Tibial artery (tissue), 4 donors: Measurements from ENCODE around the gene RBM10.

Experiments
- DNase-seq, 2 donors: peaks; one replicate each; pipeline ENCODE4 v3.0.0-alpha.2; 2019
- H3K27ac ChIP-seq, 2 donors: fragments of 200-600 bp; sonication (generic) in 1 of 2; 1 replicate in 1 of 2; 2 replicates in 1 of 2; pipeline ENCODE4 v1.5.1; 2018 to 2019; ENCODE audit warnings: mild to moderate bottlenecking in 1 of 2
- H3K27me3 ChIP-seq, 2 donors: fragments of 200-600 bp; sonication (generic) in 1 of 2; one replicate each; pipeline versions ENCODE4 v1.5.1 to v1.6.0; 2016 to 2019
- H3K36me3 ChIP-seq, 3 donors: fragments of 200-600 bp; sonication (generic) in 2 of 3; one replicate each; pipeline ENCODE4 v1.5.1; 2016 to 2019; ENCODE audit warnings: mild to moderate bottlenecking in 2 of 3
- H3K4me1 ChIP-seq, 4 donors: fragments of 200-600 bp; sonication (generic) in 2 of 4; 1 replicate in 3 of 4; 2 replicates in 1 of 4; pipeline ENCODE4 v1.5.1; 2016 to 2019
- H3K4me3 ChIP-seq, 2 donors: fragments of 200-600 bp; sonication (generic) in 1 of 2; 1 replicate in 1 of 2; 2 replicates in 1 of 2; pipeline ENCODE4 v1.5.1; 2018 to 2019; ENCODE audit warnings: mild to moderate bottlenecking in 2 of 2
- H3K9me3 ChIP-seq, 3 donors: fragments of 200-600 bp; sonication (generic) in 1 of 3; one replicate each; pipeline ENCODE4 v1.5.1; 2016 to 2019
- CTCF ChIP-seq, 2 experiments: fragments of 200-600 bp in 1 of 2; fragments of 450-650 bp in 1 of 2; IDR thresholded peaks; one replicate each; pipeline ENCODE4 v1.5.1; 2017 to 2019; ENCODE audit warnings: antibody characterized with exemption in 2 of 2, mild to moderate bottlenecking in 1 of 2, moderate library complexity in 1 of 2
- intact Hi-C: fragments of 100-400 bp; cut with DNase I; formaldehyde crosslinking; loops from one replicate; pipeline ENCODE4 v1.15.0; 2023; ENCODE audit warnings: low total_unique reads

RBM10 gene

GRCh38 chrX:47198026-47198686 lies 53.1 kb downstream of the RBM10 start:
- Histone ChIP-seq H3K4me1 (peaks cover 0 to 49% (median 29%) of the 10 kb centered on the region in 4 donors), H3K4me3 (peak overlapping the region in 1 of 2 donors; percentile 7), H3K27ac (no peak overlapping the region), H3K36me3 (peaks cover 43 to 53% (median 53%) of the 10 kb centered on the region in 3 donors), H3K9me3 (no peaks in the 10 kb centered on the region), H3K27me3 (no peaks in the 10 kb centered on the region)
- DNase-seq: no peak
- no peak for TF ChIP-seq CTCF (IDR thresholded peaks at IDR 0.05)
- intact Hi-C loops: loop anchor here (10.0 kb wide), 1 partner anchor 447 kb away; no protein-coding TSS in a partner anchor

- Histone ChIP-seq H3K9me3 (no peaks in the 10 kb centered on the region), H3K36me3 (peaks cover 46 to 59% (median 58%) of the 10 kb centered on the region in 3 donors), H3K4me3 (no peak overlapping the region), H3K27ac (no peak overlapping the region), H3K4me1 (peaks cover 0 to 46% (median 29%) of the 10 kb centered on the region in 4 donors), H3K27me3 (no peaks in the 10 kb centered on the region)
- TF ChIP-seq CTCF (IDR thresholded peaks at IDR 0.05): no peak
- no peak for DNase-seq
- intact Hi-C loops: loop anchor here (10.0 kb wide), 1 partner anchor 446 kb away; no protein-coding TSS in a partner anchor
Measured at GRCh38 chrX:47198687-47199080, 53.7 kb downstream of the RBM10 start.

DNA sequence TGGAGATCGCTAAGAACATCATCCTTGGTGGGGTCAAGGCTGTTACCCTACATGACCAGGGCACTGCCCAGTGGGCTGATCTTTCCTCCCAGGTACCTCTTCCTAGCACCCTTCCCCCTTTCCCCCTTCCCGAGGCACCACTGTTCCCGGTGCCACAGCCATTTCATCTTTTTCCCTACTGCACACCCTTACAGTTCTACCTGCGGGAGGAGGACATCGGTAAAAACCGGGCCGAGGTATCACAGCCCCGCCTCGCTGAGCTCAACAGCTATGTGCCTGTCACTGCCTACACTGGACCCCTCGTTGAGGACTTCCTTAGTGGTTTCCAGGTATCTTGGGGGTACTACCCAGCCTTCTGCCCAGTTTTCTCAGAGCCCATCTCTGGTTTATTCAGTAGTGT lies 54.3 kb downstream of the RBM10 start:
- intact Hi-C loops: loop anchor here (10.0 kb wide), 1 partner anchor 446 kb away; no protein-coding TSS in a partner anchor
- Histone ChIP-seq H3K27ac (no peak overlapping the region), H3K4me3 (no peak overlapping the region), H3K27me3 (no peaks in the 10 kb centered on the region), H3K36me3 (peaks cover 49 to 64% (median 62%) of the 10 kb centered on the region in 3 donors), H3K9me3 (no peaks in the 10 kb centered on the region), H3K4me1 (peaks cover 0 to 44% (median 29%) of the 10 kb centered on the region in 4 donors)
- DNase-seq: no peak
- TF ChIP-seq CTCF (IDR thresholded peaks at IDR 0.05): no peak

GRCh38 chrX:47200385-47201150 lies 55.5 kb downstream of the RBM10 start:
- peak in 1 of 2 donors; percentile 46 for DNase-seq
- Histone ChIP-seq H3K36me3 (peaks cover 52 to 77% (median 75%) of the 10 kb centered on the region in 3 donors), H3K27me3 (no peaks in the 10 kb centered on the region), H3K4me1 (peaks cover 0 to 32% (median 21%) of the 10 kb centered on the region in 4 donors), H3K4me3 (no peak overlapping the region), H3K27ac (no peak overlapping the region), H3K9me3 (no peaks in the 10 kb centered on the region)
- intact Hi-C loops: no loop called here
- TF ChIP-seq CTCF (IDR thresholded peaks at IDR 0.05): no peak

DNA sequence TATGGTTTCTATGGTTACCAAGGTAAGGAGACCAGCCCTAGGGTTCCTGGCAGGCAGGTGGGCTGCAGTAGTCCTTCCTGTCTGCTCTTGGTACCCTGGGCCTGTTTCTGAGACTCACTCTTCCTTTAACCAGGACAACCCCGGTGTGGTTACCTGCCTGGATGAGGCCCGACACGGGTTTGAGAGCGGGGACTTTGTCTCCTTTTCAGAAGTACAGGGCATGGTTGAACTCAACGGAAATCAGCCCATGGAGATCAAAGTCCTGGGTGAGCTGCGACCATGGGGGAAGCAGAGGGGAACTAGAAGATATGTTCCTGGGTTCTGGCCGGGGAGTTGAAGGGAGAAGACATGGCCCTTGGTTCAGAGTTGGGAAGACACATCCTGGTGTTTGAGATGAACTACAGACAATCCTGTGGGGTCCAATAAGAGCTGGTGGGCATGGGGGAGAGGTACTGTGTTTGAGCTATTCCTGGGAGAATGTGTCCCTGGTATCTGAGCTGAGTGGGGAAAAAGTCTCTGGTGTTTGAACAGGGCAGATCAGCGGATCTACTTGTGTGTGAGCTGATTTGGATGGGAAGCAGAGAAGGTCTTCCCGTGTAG lies 56.4 kb downstream of the RBM10 start:
- no peak for TF ChIP-seq CTCF (IDR thresholded peaks at IDR 0.05)
- H3K4me1 ChIP-seq: peaks cover 0 to 23% (median 13%) of the 10 kb centered on the region in 4 donors
- H3K27me3 ChIP-seq: no peaks in the 10 kb centered on the region
- intact Hi-C loops: no loop called here
- no peak overlapping the region for H3K4me3 ChIP-seq
- H3K9me3 ChIP-seq: no peaks in the 10 kb centered on the region
- H3K36me3 ChIP-seq: peaks cover 59 to 85% (median 84%) of the 10 kb centered on the region in 3 donors
- H3K27ac ChIP-seq: no peak overlapping the region
- no peak for DNase-seq
